A549 (cell line): ENCODE data around the gene ATP11A. TPM values are rescaled to one million over a fixed set of nuclear protein-coding genes. Genes with fewer than 3 reads are reported as not detected.

ENCODE experiments used
- ATAC-seq, 2 experiments: fragments of 200-7000 bp in 1 of 2; fragments of >200 bp in 1 of 2; cut with Nextera tagmentation in 1 of 2; cut with Tn5 transposase in 1 of 2; 3 replicates each; pipeline versions ENCODE4 v1.8.0 to v1.9.1; 2018 to 2020; ENCODE audit warnings: mild to moderate bottlenecking in 1 of 2, moderate library complexity in 1 of 2
- CTCF ChIA-PET: fragments of 300-600 bp; sonication (Branson Sonifier 250); formaldehyde crosslinking; extraction: SDS; loops from one replicate; lab custom pipeline; 2021; ENCODE audit warnings: antibody characterized with exemption, inconsistent platforms; lab: Yijun Ruan, JAX
- POLR2A ChIA-PET: fragments of 350-600 bp; formaldehyde crosslinking; extraction: SDS; loops from one replicate; lab custom pipeline; 2021; ENCODE audit warnings: antibody characterized with exemption, inconsistent platforms; lab: Yijun Ruan, JAX
- DNase-seq, 2 experiments: peaks; one replicate each; pipeline versions ENCODE4 v3.0.0 to v3.0.0-alpha.2; 2011 to 2016; ENCODE audit warnings: low read depth in 1 of 2, low spot score in 1 of 2
- FAIRE-seq: peaks from 2 replicates; lab custom pipeline; 2011; peaks lifted over from hg19 to GRCh38; lab: Jason Lieb, UNC
- H3K27ac ChIP-seq, 2 experiments: fragments of >200 bp; sonication (Bioruptor Twin); formaldehyde crosslinking; 3 replicates each; pipeline ENCODE4 v1.5.1; 2016 to 2017
- H3K4me1 ChIP-seq: fragments of >200 bp; sonication (Bioruptor Twin); formaldehyde crosslinking; 3 replicates; pipeline ENCODE4 v1.6.1; 2016
- H3K4me2 ChIP-seq: fragments of >200 bp; sonication (Bioruptor Twin); formaldehyde crosslinking; 3 replicates; pipeline ENCODE4 v1.6.1; 2016
- H3K4me3 ChIP-seq: fragments of >200 bp; sonication (Bioruptor Twin); formaldehyde crosslinking; 3 replicates; pipeline ENCODE4 v1.5.1; 2016
- H3K9me3 ChIP-seq: fragments of >200 bp; sonication (Bioruptor Twin); formaldehyde crosslinking; 3 replicates; pipeline ENCODE4 v1.6.1; 2016
- CEBPB ChIP-seq, 2 experiments: fragments of >200 bp in 1 of 2; sonication (Bioruptor Twin) in 1 of 2; formaldehyde crosslinking in 1 of 2; IDR thresholded peaks; 2 replicates each; pipeline ENCODE4 v1.6.1; 2012 to 2016
- CHD2 ChIP-seq: fragments of 150-350 bp; IDR thresholded peaks from 2 replicates; pipeline ENCODE4 v1.6.1; 2014; ENCODE audit warnings: low read length; ENCODE audit not compliant: partially characterized antibody
- CHD4 ChIP-seq: fragments of 200-600 bp; sonication (generic); IDR thresholded peaks from 2 replicates; pipeline ENCODE4 v1.6.1; 2016; ENCODE audit warnings: antibody characterized with exemption, mild to moderate bottlenecking, borderline replicate concordance
- ESRRA ChIP-seq: fragments of 150-350 bp; IDR thresholded peaks from 2 replicates; pipeline ENCODE4 v1.6.1; 2014; ENCODE audit warnings: mild to moderate bottlenecking, low read length, borderline replicate concordance
- FOXS1 ChIP-seq: fragments of 250-450 bp; sonication (Bioruptor Pico); IDR thresholded peaks from 2 replicates; pipeline ENCODE4 v1.5.0; 2020; ENCODE audit warnings: mild to moderate bottlenecking, moderate library complexity
- GATA3 ChIP-seq: IDR thresholded peaks from 2 replicates; pipeline ENCODE4 v1.6.1; 2012; ENCODE audit warnings: borderline replicate concordance
- HDAC2 ChIP-seq: fragments of 200-600 bp; sonication (generic); IDR thresholded peaks from 2 replicates; pipeline ENCODE4 v1.6.1; 2016
- HOXB5 ChIP-seq: fragments of 250-450 bp; sonication (Bioruptor Pico); IDR thresholded peaks from 2 replicates; pipeline ENCODE4 v1.5.0; 2020; ENCODE audit warnings: mild to moderate bottlenecking, moderate library complexity
- KDM1A ChIP-seq: fragments of 200-600 bp; sonication (generic); IDR thresholded peaks from 2 replicates; pipeline ENCODE4 v1.6.1; 2016; ENCODE audit warnings: low read depth, mild to moderate bottlenecking
- KDM5A ChIP-seq: fragments of 200-600 bp; sonication (generic); IDR thresholded peaks from 2 replicates; pipeline ENCODE4 v1.6.1; 2016; ENCODE audit warnings: antibody characterized with exemption, mild to moderate bottlenecking
- MYC ChIP-seq: IDR thresholded peaks from 2 replicates; pipeline ENCODE4 v1.6.1; 2012; ENCODE audit warnings: mild to moderate bottlenecking, inconsistent platforms, low read length, improper control_type of control experiment, borderline replicate concordance
- POLR2A ChIP-seq: IDR thresholded peaks from 2 replicates; pipeline ENCODE4 v1.6.1; 2012; ENCODE audit warnings: mild to moderate bottlenecking, low read length
- POLR2AphosphoS2 ChIP-seq: conservative IDR thresholded peaks from 2 replicates; pipeline ENCODE4 v1.6.1; 2012; ENCODE audit warnings: low read length, improper control_type of control experiment, inconsistent platforms
- RARB ChIP-seq: fragments of 250-450 bp; sonication (Bioruptor Pico); IDR thresholded peaks from 2 replicates; pipeline ENCODE4 v1.8.0; 2021; ENCODE audit warnings: mild to moderate bottlenecking, moderate library complexity
- RCOR1 ChIP-seq: fragments of 150-350 bp; IDR thresholded peaks from 2 replicates; pipeline ENCODE4 v1.6.1; 2014; ENCODE audit warnings: antibody characterized with exemption, low read length, low read depth
- TFCP2L1 ChIP-seq: fragments of 250-450 bp; sonication (Bioruptor Pico); IDR thresholded peaks from 2 replicates; pipeline ENCODE4 v1.5.0; 2021; ENCODE audit warnings: mild to moderate bottlenecking
- TP53 ChIP-seq: fragments of 250-450 bp; sonication (Bioruptor Pico); IDR thresholded peaks from 2 replicates; pipeline ENCODE4 v1.5.0; 2021; ENCODE audit warnings: mild to moderate bottlenecking, moderate library complexity
- ZFP36 ChIP-seq: fragments of 450-650 bp; IDR thresholded peaks from 2 replicates; pipeline ENCODE4 v1.6.1; 2014; ENCODE audit warnings: borderline replicate concordance; ENCODE audit not compliant: partially characterized antibody
- ZNF302 ChIP-seq: fragments of 250-450 bp; sonication (Bioruptor Pico); IDR thresholded peaks from 2 replicates; pipeline ENCODE4 v1.9.0; 2021; ENCODE audit warnings: inconsistent platforms, mild to moderate bottlenecking, moderate library complexity
- ZSCAN20 ChIP-seq: fragments of 250-450 bp; sonication (Bioruptor Pico); IDR thresholded peaks from 2 replicates; pipeline ENCODE4 v1.8.0; 2022; ENCODE audit warnings: mild to moderate bottlenecking, moderate library complexity
- WGBS: methylation state at CpG from one replicate; pipeline ENCODE4 v1.1.6; 2017; ENCODE audit errors: missing lambda C conversion rate; 5-methylcytosine and 5-hydroxymethylcytosine counted together
- polyA plus RNA-seq, 4 experiments: library from polyadenylated mRNA; depleted of rRNA in 3 of 4; stranded (reverse); fragments of >200 nt; fragmentation: RNase III in 1 of 4; extraction: RNeasy Plus Mini Kit Qiagen cat#74134 plus additional on column Dnase treatment in 1 of 4; gene quantifications; 2 replicates in 3 of 4; 3 replicates in 1 of 4; pipeline ENCODE4 v1.2.3, GENCODE V29; 2011 to 2017
- TF ChIP-seq, protein P1 (sequence below): fragments of >200 bp; sonication (Bioruptor Twin); formaldehyde crosslinking; IDR thresholded peaks from 2 replicates; pipeline ENCODE4 v1.6.1; 2016
- TF ChIP-seq, protein P2 (sequence below): fragments of >200 bp; sonication (Bioruptor Twin); formaldehyde crosslinking; IDR thresholded peaks from 3 replicates; pipeline ENCODE4 v1.5.1; 2016
- TF ChIP-seq, protein P3 (sequence below): fragments of 250-450 bp; sonication (Bioruptor Pico); IDR thresholded peaks from 2 replicates; pipeline ENCODE4 v1.5.0; 2020; ENCODE audit warnings: low read depth, mild to moderate bottlenecking, moderate library complexity

The ATP11A gene
- polyA plus RNA-seq, 2 of the 4 experiments (the other 2 are of a cell fraction) = 4.1 to 8.0 TPM

DNA sequence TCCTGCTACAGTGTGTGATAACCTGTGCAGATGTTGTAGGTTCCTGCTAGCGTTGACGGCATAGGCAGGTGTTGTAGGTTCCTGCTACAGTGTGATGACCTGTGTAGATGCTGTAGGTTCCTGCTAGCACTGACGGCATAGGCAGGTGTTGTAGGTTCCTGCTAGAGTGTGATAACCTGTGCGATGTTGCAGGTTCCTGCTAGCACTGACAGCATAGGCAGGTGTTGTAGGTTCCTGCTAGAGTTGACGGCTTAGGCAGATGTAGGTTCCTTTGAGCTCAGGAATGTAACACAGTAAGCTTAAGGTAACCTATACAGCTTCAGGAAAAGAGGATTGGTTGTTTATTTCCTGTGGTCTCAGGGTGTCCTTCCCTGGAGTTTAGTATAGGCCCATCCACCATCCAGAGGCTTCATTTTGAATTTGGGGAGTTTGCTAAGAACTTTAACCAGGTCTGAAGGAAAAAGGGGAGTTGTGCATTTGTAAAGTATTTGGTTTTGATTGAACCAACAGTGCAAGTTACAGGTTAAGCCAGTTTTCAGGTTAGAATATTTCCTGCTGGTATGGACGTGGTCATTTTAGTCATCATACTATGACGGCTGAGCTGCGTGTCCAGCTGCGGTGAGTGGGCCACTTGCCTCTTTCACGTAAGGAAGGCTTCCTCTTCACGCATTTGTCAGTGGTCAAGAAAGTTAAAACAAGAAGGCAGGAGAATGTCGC, 53.8 kb downstream of the ATP11A start:
- ChIA-PET POLR2A (no interaction called here), CTCF (no interaction called here)
- Histone ChIP-seq H3K4me3 (no peak overlapping the region), H3K4me1 (no peaks in the 10 kb centered on the region), H3K27ac (no peak overlapping the region), H3K4me2 (no peak overlapping the region), H3K9me3 (no peaks in the 10 kb centered on the region)
- no peak for DNase-seq
- FAIRE-seq = no peak
- TF ChIP-seq FOXS1 (CRISPR knock-in tag) = no peak
- TF ChIP-seq CHD4 = no peak
- no peak for TF ChIP-seq TFCP2L1 (CRISPR knock-in tag)
- no peak for TF ChIP-seq POLR2AphosphoS2
- TF ChIP-seq GATA3 = no peak
- no peak for TF ChIP-seq ESRRA
- WGBS = 93% methylated on average over 7 of the region's 12 CpGs
- no peak for ATAC-seq

DNA sequence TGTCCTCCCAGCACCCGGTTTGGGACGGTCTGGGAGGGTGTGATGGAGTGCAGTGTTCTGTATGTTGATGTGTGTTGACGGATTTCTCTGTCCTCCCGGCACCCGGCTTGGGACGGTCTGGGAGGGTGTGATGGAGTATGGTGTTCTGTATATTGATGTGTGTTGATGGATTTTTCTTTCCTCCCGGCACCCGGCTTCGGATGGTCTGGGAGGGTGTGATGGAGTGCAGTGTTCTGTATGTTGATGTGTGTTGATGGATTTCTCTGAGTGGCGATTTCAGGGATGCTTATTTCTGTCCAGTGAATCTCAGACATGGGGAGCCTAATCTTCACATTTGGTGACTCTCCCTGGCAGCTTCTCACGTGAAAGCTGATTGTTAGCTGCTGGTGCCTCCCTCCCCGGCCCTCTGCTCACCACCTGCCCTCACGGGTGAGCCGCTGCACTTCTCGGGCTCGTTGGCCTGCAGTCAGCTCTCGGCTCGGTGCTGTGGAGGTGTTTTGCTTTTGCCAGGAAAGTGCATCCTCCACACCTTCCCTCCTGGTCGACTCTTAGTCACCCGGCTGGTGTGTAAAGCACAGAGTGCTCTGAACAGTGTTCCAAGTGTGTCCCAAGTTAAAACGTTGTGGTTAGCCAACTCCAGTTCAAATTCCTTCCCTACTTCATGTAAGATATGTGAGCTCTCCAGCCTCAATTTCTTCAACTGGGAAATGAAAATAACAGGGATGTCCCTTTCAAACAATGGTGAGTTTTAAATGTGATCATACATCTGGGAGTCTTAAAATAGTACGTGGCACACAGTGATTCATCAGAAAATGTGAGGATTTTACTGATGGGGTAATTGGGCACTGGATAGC, 54.6 kb downstream of the ATP11A start:
- Histone ChIP-seq H3K27ac (no peak overlapping the region), H3K9me3 (no peaks in the 10 kb centered on the region), H3K4me2 (no peak overlapping the region), H3K4me1 (no peaks in the 10 kb centered on the region), H3K4me3 (no peak overlapping the region)
- 81% methylated on average over 21 of the region's 22 CpGs for WGBS
- POLR2A ChIA-PET = no interaction called here
- no peak for FAIRE-seq
- no peak for ATAC-seq
- no peak for TF ChIP-seq TP53
- TF ChIP-seq ZSCAN20 = no peak
- TF ChIP-seq, protein P1, sequence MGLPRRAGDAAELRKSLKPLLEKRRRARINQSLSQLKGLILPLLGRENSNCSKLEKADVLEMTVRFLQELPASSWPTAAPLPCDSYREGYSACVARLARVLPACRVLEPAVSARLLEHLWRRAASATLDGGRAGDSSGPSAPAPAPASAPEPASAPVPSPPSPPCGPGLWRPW = no peak
- TF ChIP-seq TFCP2L1 (CRISPR knock-in tag) = no peak
- no peak for TF ChIP-seq MYC
- no peak for TF ChIP-seq KDM5A
- TF ChIP-seq, protein P2, sequence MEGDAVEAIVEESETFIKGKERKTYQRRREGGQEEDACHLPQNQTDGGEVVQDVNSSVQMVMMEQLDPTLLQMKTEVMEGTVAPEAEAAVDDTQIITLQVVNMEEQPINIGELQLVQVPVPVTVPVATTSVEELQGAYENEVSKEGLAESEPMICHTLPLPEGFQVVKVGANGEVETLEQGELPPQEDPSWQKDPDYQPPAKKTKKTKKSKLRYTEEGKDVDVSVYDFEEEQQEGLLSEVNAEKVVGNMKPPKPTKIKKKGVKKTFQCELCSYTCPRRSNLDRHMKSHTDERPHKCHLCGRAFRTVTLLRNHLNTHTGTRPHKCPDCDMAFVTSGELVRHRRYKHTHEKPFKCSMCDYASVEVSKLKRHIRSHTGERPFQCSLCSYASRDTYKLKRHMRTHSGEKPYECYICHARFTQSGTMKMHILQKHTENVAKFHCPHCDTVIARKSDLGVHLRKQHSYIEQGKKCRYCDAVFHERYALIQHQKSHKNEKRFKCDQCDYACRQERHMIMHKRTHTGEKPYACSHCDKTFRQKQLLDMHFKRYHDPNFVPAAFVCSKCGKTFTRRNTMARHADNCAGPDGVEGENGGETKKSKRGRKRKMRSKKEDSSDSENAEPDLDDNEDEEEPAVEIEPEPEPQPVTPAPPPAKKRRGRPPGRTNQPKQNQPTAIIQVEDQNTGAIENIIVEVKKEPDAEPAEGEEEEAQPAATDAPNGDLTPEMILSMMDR = no peak
- CTCF ChIA-PET = no interaction called here
- no peak for DNase-seq

DNA sequence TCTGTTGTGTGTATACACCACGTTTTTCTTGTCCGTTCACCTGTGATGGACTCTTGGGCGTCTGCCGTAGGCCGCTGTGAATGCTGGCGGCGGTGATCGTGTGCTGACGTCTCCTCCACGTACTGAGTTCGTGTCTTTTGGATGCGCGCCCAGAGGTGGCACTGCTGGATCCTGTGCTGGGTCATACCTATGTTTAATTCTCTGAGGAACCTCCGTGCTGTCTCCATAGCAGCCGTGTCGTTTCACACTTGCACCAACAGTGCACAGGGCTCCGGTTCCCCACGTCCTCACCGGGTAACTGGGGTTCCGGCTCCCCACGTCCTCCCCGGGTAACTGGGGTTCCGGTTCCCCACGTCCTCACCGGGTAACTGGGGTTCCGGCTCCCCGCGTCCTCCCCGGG, 56.2 kb downstream of the ATP11A start:
- no peak overlapping the region for H3K27ac ChIP-seq
- POLR2A ChIA-PET = no interaction called here
- no peak overlapping the region for H3K4me2 ChIP-seq
- no peaks in the 10 kb centered on the region for H3K4me1 ChIP-seq
- H3K9me3 ChIP-seq = no peaks in the 10 kb centered on the region
- WGBS = 88% methylated on average over 21 of the region's 29 CpGs
- CTCF ChIA-PET = interaction anchor here (0.7 kb wide), 1 partner anchor 28 kb away, joined by 4 read pairs; no protein-coding TSS in a partner anchor
- H3K4me3 ChIP-seq = no peak overlapping the region
- DNase-seq = no peak
- TF ChIP-seq RCOR1 = no peak
- no peak for TF ChIP-seq HOXB5 (CRISPR knock-in tag)
- TF ChIP-seq KDM1A = no peak
- TF ChIP-seq, protein P1 = no peak
- TF ChIP-seq ESRRA = no peak
- no peak for TF ChIP-seq RARB (CRISPR knock-in tag)
- TF ChIP-seq ZFP36 = no peak
- TF ChIP-seq GATA3 = no peak
- no peak for TF ChIP-seq CHD2
- no peak for TF ChIP-seq ZNF302 (CRISPR knock-in tag)
- TF ChIP-seq, protein P3, sequence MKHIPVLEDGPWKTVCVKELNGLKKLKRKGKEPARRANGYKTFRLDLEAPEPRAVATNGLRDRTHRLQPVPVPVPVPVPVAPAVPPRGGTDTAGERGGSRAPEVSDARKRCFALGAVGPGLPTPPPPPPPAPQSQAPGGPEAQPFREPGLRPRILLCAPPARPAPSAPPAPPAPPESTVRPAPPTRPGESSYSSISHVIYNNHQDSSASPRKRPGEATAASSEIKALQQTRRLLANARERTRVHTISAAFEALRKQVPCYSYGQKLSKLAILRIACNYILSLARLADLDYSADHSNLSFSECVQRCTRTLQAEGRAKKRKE = no peak
- no peak for TF ChIP-seq POLR2A
- no peak for TF ChIP-seq HDAC2
- no peak for TF ChIP-seq CEBPB (IDR thresholded peaks at IDR 0.05)
- TF ChIP-seq TP53 = no peak
- TF ChIP-seq, all 56 proteins: peak for 0
- no peak for ATAC-seq
- no peak for FAIRE-seq
